Naive thymus-derived CD4-positive, alpha-beta T cell (primary cell): ENCODE measurements around the gene APLP2. TPM values are rescaled to one million over a fixed set of nuclear protein-coding genes. Genes with fewer than 3 reads are reported as not detected.
"Not testable (repeated sequence)": the region's sequence is repeated elsewhere in the genome, so short reads cannot be mapped to it uniquely, and the experiment has no call there.

Source experiments
- ATAC-seq: fragments of 150-1000 bp; cut with Tn5 transposase; 2 replicates; pipeline ENCODE4 v1.10.0; 2021; ENCODE audit warnings: mild to moderate bottlenecking, moderate library complexity
- CTCF ChIA-PET: fragments of 350-600 bp; sonication (Branson Sonifier 250); formaldehyde crosslinking; loops from one replicate; lab custom pipeline; 2021; ENCODE audit warnings: antibody characterized with exemption; lab: Charles Lee
- POLR2A ChIA-PET: fragments of 350-600 bp; sonication (Branson Sonifier 250); formaldehyde crosslinking; loops from one replicate; lab custom pipeline; 2021; ENCODE audit warnings: antibody characterized with exemption, inconsistent platforms; lab: Charles Lee
- DNase-seq, 9 donors: peaks; one replicate each; pipeline versions ENCODE4 v3.0.0 to v3.0.0-alpha.2; 2020 to 2022; ENCODE audit warnings: mixed read lengths in 1 of 9
- H3K27ac ChIP-seq: one replicate; pipeline ENCODE4 v1.7.0; 2013; ENCODE audit warnings: mild to moderate bottlenecking, low read depth, low read length, moderate library complexity
- H3K27me3 ChIP-seq, 2 donors: one replicate each; pipeline ENCODE4 v1.7.0; 2013; ENCODE audit warnings: low read length in 2 of 2, mild to moderate bottlenecking in 2 of 2, moderate library complexity in 2 of 2; ENCODE audit not compliant: control insufficient read depth in 2 of 2, insufficient read depth in 2 of 2
- H3K36me3 ChIP-seq, 3 experiments: 1 replicate in 2 of 3; 2 replicates in 1 of 3; pipeline ENCODE4 v1.7.0; 2013; ENCODE audit warnings: low read length in 3 of 3, mild to moderate bottlenecking in 3 of 3, moderate library complexity in 1 of 3; ENCODE audit not compliant: insufficient read depth in 3 of 3, control insufficient read depth in 2 of 3
- H3K4me1 ChIP-seq, 2 donors: one replicate each; pipeline ENCODE4 v1.7.0; 2013; ENCODE audit warnings: low read length in 2 of 2, mild to moderate bottlenecking in 2 of 2, moderate library complexity in 1 of 2; ENCODE audit not compliant: control insufficient read depth in 2 of 2, insufficient read depth in 2 of 2
- H3K4me3 ChIP-seq: 2 replicates; pipeline ENCODE4 v1.7.0; 2013; ENCODE audit warnings: mild to moderate bottlenecking, low read length
- H3K9me3 ChIP-seq, 3 experiments: 1 replicate in 2 of 3; 2 replicates in 1 of 3; pipeline ENCODE4 v1.7.0; 2013; ENCODE audit warnings: low read length in 3 of 3; ENCODE audit not compliant: control insufficient read depth in 2 of 3
- H3K27ac Mint-ChIP-seq, 9 donors: one replicate each; pipeline ENCODE4 v1.8.0; 2020 to 2022; ENCODE audit warnings: mixed read lengths in 9 of 9, mild to moderate bottlenecking in 8 of 9, moderate library complexity in 5 of 9, inconsistent platforms in 2 of 9
- H3K27me3 Mint-ChIP-seq, 5 donors: one replicate each; pipeline ENCODE4 v1.8.0; 2021 to 2022; ENCODE audit warnings: mixed read lengths in 5 of 5, mild to moderate bottlenecking in 1 of 5
- H3K36me3 Mint-ChIP-seq, 5 donors: one replicate each; pipeline ENCODE4 v1.8.0; 2020 to 2022; ENCODE audit warnings: mixed read lengths in 5 of 5, mild to moderate bottlenecking in 3 of 5, inconsistent platforms in 1 of 5
- H3K4me1 Mint-ChIP-seq, 7 donors: one replicate each; pipeline ENCODE4 v1.8.0; 2020 to 2022; ENCODE audit warnings: mixed read lengths in 7 of 7, mild to moderate bottlenecking in 3 of 7, inconsistent platforms in 1 of 7
- H3K4me3 Mint-ChIP-seq, 10 donors: one replicate each; pipeline ENCODE4 v1.8.0; 2020 to 2022; ENCODE audit warnings: mild to moderate bottlenecking in 10 of 10, mixed read lengths in 10 of 10, moderate library complexity in 6 of 10, inconsistent platforms in 2 of 10
- H3K9me3 Mint-ChIP-seq, 11 donors: one replicate each; pipeline ENCODE4 v1.8.0; 2020 to 2022; ENCODE audit warnings: mixed read lengths in 11 of 11, mild to moderate bottlenecking in 4 of 11, inconsistent platforms in 1 of 11, moderate library complexity in 1 of 11
- intact Hi-C, 2 donors: fragments of 100-400 bp; cut with micrococcal nuclease; formaldehyde crosslinking; loops; one replicate each; pipeline ENCODE4 v1.15.1; 2023
- polyA plus RNA-seq, 2 donors: library from polyadenylated mRNA; unstranded; fragments of 300-500 nt; fragmentation: Illumina TruSeq; gene quantifications; one replicate each; pipeline ENCODE4 v1.2.3, GENCODE V29; 2021
- total RNA-seq, 6 experiments: library from RNA in 5 of 6; stranded (reverse) in 5 of 6; gene quantifications; 1 replicate in 5 of 6; 2 replicates in 1 of 6; pipeline ENCODE4 v1.2.3 and lab custom pipeline; 2021 to 2026

Gene APLP2
- total and polyA plus RNA-seq, 7 experiments from 2014 or later = 26.6 to 172 (median 46.3) TPM

GRCh38 chr11:130170345-130170744 is 100.7 kb downstream of the APLP2 start:
- no peak for ATAC-seq
- Histone ChIP-seq H3K9me3 (no peaks in the 10 kb centered on the region), H3K36me3 (no peaks in the 10 kb centered on the region), H3K27ac (no peak overlapping the region), H3K27me3 (no peaks in the 10 kb centered on the region), H3K4me3 (no peak overlapping the region), H3K4me1 (no peaks in the 10 kb centered on the region)
- ChIA-PET CTCF (no interaction called here), POLR2A (no interaction called here)
- Mint-ChIP-seq H3K36me3 (peaks cover 0 to 6% (median 0%) of the 10 kb centered on the region in 5 donors), H3K4me1 (no peaks in the 10 kb centered on the region), H3K4me3 (no peak overlapping the region), H3K27me3 (peaks cover 12 to 34% (median 29%) of the 10 kb centered on the region in 5 donors), H3K27ac (no peak overlapping the region), H3K9me3 (peaks cover 0 to 10% (median 6%) of the 10 kb centered on the region in 11 donors)
- no peak for DNase-seq
- intact Hi-C loops = no loop called here

- Histone ChIP-seq H3K4me3 (no peak overlapping the region), H3K9me3 (no peaks in the 10 kb centered on the region), H3K36me3 (no peaks in the 10 kb centered on the region), H3K4me1 (no peaks in the 10 kb centered on the region), H3K27ac (no peak overlapping the region), H3K27me3 (no peaks in the 10 kb centered on the region)
- Mint-ChIP-seq H3K36me3 (peaks cover 0 to 6% (median 3%) of the 10 kb centered on the region in 5 donors), H3K4me1 (no peaks in the 10 kb centered on the region), H3K27me3 (peaks cover 8 to 28% (median 21%) of the 10 kb centered on the region in 5 donors), H3K27ac (peak overlapping the region in 1 of 9 donors; percentile 17), H3K9me3 (peaks cover 2 to 13% (median 6%) of the 10 kb centered on the region in 11 donors), H3K4me3 (no peak overlapping the region)
- ChIA-PET CTCF (no interaction called here), POLR2A (no interaction called here)
- no peak for ATAC-seq
- no peak for DNase-seq
- intact Hi-C loops = no loop called here
Observed at GRCh38 chr11:130171534-130171933, 101.8 kb downstream of the APLP2 start.

GRCh38 chr11:130172001-130172400 is 102.3 kb downstream of the APLP2 start:
- H3K4me1 Mint-ChIP-seq, intact Hi-C loops, ATAC-seq, H3K9me3 ChIP-seq, H3K27me3 ChIP-seq, POLR2A ChIA-PET, H3K27ac ChIP-seq, H3K27ac Mint-ChIP-seq, H3K36me3 ChIP-seq, H3K4me1 ChIP-seq, H3K36me3 Mint-ChIP-seq, H3K4me3 ChIP-seq, CTCF ChIA-PET, DNase-seq, H3K4me3 Mint-ChIP-seq: not testable (repeated sequence)
- H3K9me3 Mint-ChIP-seq = peaks cover 2 to 13% (median 6%) of the 10 kb centered on the region in 11 donors
- H3K27me3 Mint-ChIP-seq = peaks cover 8 to 27% (median 21%) of the 10 kb centered on the region in 5 donors

- H3K9me3 Mint-ChIP-seq = peaks cover 2 to 13% (median 6%) of the 10 kb centered on the region in 11 donors
- peaks cover 3 to 12% (median 9%) of the 10 kb centered on the region in 5 donors for H3K27me3 Mint-ChIP-seq
- H3K4me1 Mint-ChIP-seq = no peaks in the 10 kb centered on the region
- no peak overlapping the region for H3K27ac Mint-ChIP-seq
- peaks cover 0 to 6% (median 3%) of the 10 kb centered on the region in 5 donors for H3K36me3 Mint-ChIP-seq
- no peak overlapping the region for H3K27ac ChIP-seq
- no peaks in the 10 kb centered on the region for H3K27me3 ChIP-seq
- ChIA-PET POLR2A (no interaction called here), CTCF (no interaction called here)
- no peaks in the 10 kb centered on the region for H3K9me3 ChIP-seq
- DNase-seq = no peak
- no peak for ATAC-seq
- intact Hi-C loops = no loop called here
- H3K4me3 ChIP-seq = no peak overlapping the region
- H3K36me3 ChIP-seq = no peaks in the 10 kb centered on the region
- no peaks in the 10 kb centered on the region for H3K4me1 ChIP-seq
- no peak overlapping the region for H3K4me3 Mint-ChIP-seq
Observed at GRCh38 chr11:130174642-130175041, 104.9 kb downstream of the APLP2 start.

- H3K9me3 Mint-ChIP-seq = peaks cover 2 to 13% (median 6%) of the 10 kb centered on the region in 11 donors
- Histone ChIP-seq H3K27me3 (no peaks in the 10 kb centered on the region), H3K36me3 (no peaks in the 10 kb centered on the region), H3K9me3 (no peaks in the 10 kb centered on the region), H3K27ac (no peak overlapping the region), H3K4me1 (no peaks in the 10 kb centered on the region), H3K4me3 (no peak overlapping the region)
- POLR2A ChIA-PET = no interaction called here
- peaks cover 0 to 16% (median 5%) of the 10 kb centered on the region in 5 donors for H3K27me3 Mint-ChIP-seq
- H3K27ac Mint-ChIP-seq = no peak overlapping the region
- H3K4me3 Mint-ChIP-seq = no peak overlapping the region
- H3K36me3 Mint-ChIP-seq = peaks cover 0 to 6% (median 3%) of the 10 kb centered on the region in 5 donors
- CTCF ChIA-PET = interaction anchor here (0.6 kb wide), 1 partner anchor 694 kb away, joined by 5 read pairs; no protein-coding TSS in a partner anchor
- intact Hi-C loops = no loop called here
- ATAC-seq (no peak), DNase-seq (no peak)
- peaks cover 0 to 2% (median 0%) of the 10 kb centered on the region in 7 donors for H3K4me1 Mint-ChIP-seq
Observed at GRCh38 chr11:130175898-130176297, 106.2 kb downstream of the APLP2 start.

GRCh38 chr11:130177782-130178181 is 108.1 kb downstream of the APLP2 start:
- H3K36me3 Mint-ChIP-seq = peaks cover 0 to 6% (median 3%) of the 10 kb centered on the region in 5 donors
- no peak overlapping the region for H3K27ac Mint-ChIP-seq
- H3K9me3 Mint-ChIP-seq = peaks cover 2 to 13% (median 6%) of the 10 kb centered on the region in 11 donors
- H3K4me1 Mint-ChIP-seq = peaks cover 0 to 2% (median 0%) of the 10 kb centered on the region in 7 donors
- ATAC-seq (no peak), DNase-seq (no peak)
- Histone ChIP-seq H3K4me1 (no peaks in the 10 kb centered on the region), H3K36me3 (no peaks in the 10 kb centered on the region), H3K4me3 (no peak overlapping the region), H3K9me3 (no peaks in the 10 kb centered on the region), H3K27me3 (no peaks in the 10 kb centered on the region), H3K27ac (no peak overlapping the region)
- POLR2A ChIA-PET = no interaction called here
- CTCF ChIA-PET = no interaction called here
- intact Hi-C loops = no loop called here
- H3K4me3 Mint-ChIP-seq = no peak overlapping the region
- peaks cover 0 to 14% (median 5%) of the 10 kb centered on the region in 5 donors for H3K27me3 Mint-ChIP-seq
